Dendritic cell treated with granulocyte-macrophage colony-stimulating factor and Interleukin-4, amounts not matched to agents 40 ng/mL and 50 ng/mL, for 4 days (primary cell): Measurements from ENCODE around the gene TMEM235.
"Not testable (repeated sequence)": the region's sequence is repeated elsewhere in the genome, so short reads cannot be mapped to it uniquely, and the experiment has no call there.

Experiments used
- H3K27ac Mint-ChIP-seq: one replicate; pipeline ENCODE4 v1.8.0; 2022; ENCODE audit warnings: mild to moderate bottlenecking, mixed read lengths
- H3K27me3 Mint-ChIP-seq: one replicate; pipeline ENCODE4 v1.8.0; 2022; ENCODE audit warnings: mild to moderate bottlenecking, mixed read lengths
- H3K36me3 Mint-ChIP-seq: one replicate; pipeline ENCODE4 v1.8.0; 2022; ENCODE audit warnings: low read depth, mixed read lengths
- H3K4me1 Mint-ChIP-seq: one replicate; pipeline ENCODE4 v1.8.0; 2022; ENCODE audit warnings: low read depth, mixed read lengths
- H3K4me3 Mint-ChIP-seq: one replicate; pipeline ENCODE4 v1.8.0; 2022; ENCODE audit warnings: mild to moderate bottlenecking, moderate library complexity, mixed read lengths
- H3K9me3 Mint-ChIP-seq: one replicate; pipeline ENCODE4 v1.8.0; 2022; ENCODE audit warnings: mixed read lengths
- intact Hi-C: fragments of 100-400 bp; cut with micrococcal nuclease; formaldehyde crosslinking; loops from one replicate; pipeline ENCODE4 v1.15.0; 2022

Gene TMEM235

GRCh38 chr17:78251773-78252103, 20.3 kb downstream of the TMEM235 start:
- no peak overlapping the region for H3K27ac Mint-ChIP-seq
- intact Hi-C loops = loop anchor here (2.0 to 10.0 kb wide), 4 partner anchors 139 to 234 kb away; no protein-coding TSS in a partner anchor
- H3K4me3 Mint-ChIP-seq = no peak overlapping the region
- H3K9me3 Mint-ChIP-seq = no peaks in the 10 kb centered on the region
- H3K27me3 Mint-ChIP-seq = peaks cover 23% of the 10 kb centered on the region
- H3K4me1 Mint-ChIP-seq = peaks cover 61% of the 10 kb centered on the region
- H3K36me3 Mint-ChIP-seq = no peaks in the 10 kb centered on the region

GRCh38 chr17:78252111-78252634, 20.7 kb downstream of the TMEM235 start:
- H3K36me3 Mint-ChIP-seq = no peaks in the 10 kb centered on the region
- no peak overlapping the region for H3K27ac Mint-ChIP-seq
- H3K9me3 Mint-ChIP-seq = no peaks in the 10 kb centered on the region
- peaks cover 23% of the 10 kb centered on the region for H3K27me3 Mint-ChIP-seq
- intact Hi-C loops = loop anchor here (5.0 to 10.0 kb wide), 3 partner anchors 167 to 235 kb away; no protein-coding TSS in a partner anchor
- H3K4me3 Mint-ChIP-seq = no peak overlapping the region
- H3K4me1 Mint-ChIP-seq = peaks cover 66% of the 10 kb centered on the region

DNA sequence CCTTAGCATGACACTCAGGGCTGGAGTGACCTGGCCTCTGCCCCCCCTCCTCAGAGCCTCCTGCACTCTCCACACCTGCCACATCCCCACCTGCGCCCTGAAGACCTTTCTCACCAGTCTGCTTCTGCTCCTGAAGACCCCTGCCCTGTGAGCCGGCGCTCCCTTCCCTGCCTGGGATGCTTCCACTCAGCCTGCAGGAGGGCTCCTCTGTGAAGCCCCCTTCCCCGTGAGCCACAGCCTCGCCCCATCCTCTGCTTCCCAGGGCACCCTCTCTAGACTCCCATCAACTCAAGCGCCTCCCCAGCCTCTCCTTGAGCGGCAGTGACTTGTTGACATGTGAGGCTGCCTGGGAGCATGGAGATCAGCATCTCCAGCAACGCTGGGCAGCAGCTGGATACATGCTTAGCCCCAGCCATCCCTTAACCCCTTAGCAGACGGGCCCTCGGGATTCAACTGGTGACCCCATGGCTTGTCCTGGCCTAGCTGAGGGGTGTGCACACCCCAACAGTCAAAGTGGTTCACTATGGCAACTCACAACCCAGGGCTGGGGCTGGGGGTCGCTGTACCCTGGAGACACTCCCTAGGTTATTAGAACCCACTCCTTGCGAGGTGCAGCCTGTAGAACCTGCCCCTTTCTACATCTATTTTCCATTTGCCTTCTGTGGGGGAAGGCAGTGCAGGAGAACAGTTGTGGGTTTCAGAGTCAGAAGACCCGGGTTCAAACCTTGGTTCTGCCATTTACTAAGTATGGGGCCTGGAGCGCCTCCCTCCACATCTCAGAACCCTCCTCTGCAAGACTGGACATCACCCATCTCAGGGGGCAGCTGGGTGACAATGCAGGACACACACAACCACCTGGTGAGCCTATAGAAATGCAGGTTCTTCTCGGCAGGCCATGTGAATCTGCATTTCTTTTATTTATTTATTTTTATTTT, 21.5 kb downstream of the TMEM235 start:
- peaks cover 23% of the 10 kb centered on the region for H3K27me3 Mint-ChIP-seq
- peak overlapping the region; percentile 47 for H3K27ac Mint-ChIP-seq
- peak overlapping the region; percentile 41 for H3K4me3 Mint-ChIP-seq
- H3K36me3 Mint-ChIP-seq = no peaks in the 10 kb centered on the region
- intact Hi-C loops = loop anchor here (5.0 to 10.0 kb wide), 3 partner anchors 168 to 236 kb away; no protein-coding TSS in a partner anchor
- no peaks in the 10 kb centered on the region for H3K9me3 Mint-ChIP-seq
- H3K4me1 Mint-ChIP-seq = peaks cover 72% of the 10 kb centered on the region

DNA sequence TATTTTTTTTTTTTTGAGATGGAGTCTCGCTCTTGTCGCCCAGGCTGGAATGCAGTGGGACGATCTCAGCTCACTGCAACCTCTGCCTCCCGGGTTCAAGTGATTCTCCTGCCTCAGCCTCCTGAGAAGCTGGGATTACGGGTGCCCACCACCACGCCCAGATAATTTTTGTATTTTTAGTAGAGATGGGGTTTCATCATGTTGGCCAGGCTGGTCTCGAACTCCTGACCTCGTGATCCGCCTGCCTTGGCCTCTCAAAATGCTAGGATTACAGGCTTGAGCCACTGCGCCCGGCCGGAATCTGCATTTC, 22.2 kb downstream of the TMEM235 start:
- not testable (repeated sequence) for H3K36me3 Mint-ChIP-seq, H3K9me3 Mint-ChIP-seq
- peak overlapping the region; percentile 86 for H3K4me3 Mint-ChIP-seq
- H3K27me3 Mint-ChIP-seq = peaks cover 19% of the 10 kb centered on the region
- H3K4me1 Mint-ChIP-seq = peaks cover 74% of the 10 kb centered on the region
- intact Hi-C loops = loop anchor here (5.0 to 10.0 kb wide), 3 partner anchors 169 to 236 kb away; no protein-coding TSS in a partner anchor
- peak overlapping the region; percentile 90 for H3K27ac Mint-ChIP-seq

DNA sequence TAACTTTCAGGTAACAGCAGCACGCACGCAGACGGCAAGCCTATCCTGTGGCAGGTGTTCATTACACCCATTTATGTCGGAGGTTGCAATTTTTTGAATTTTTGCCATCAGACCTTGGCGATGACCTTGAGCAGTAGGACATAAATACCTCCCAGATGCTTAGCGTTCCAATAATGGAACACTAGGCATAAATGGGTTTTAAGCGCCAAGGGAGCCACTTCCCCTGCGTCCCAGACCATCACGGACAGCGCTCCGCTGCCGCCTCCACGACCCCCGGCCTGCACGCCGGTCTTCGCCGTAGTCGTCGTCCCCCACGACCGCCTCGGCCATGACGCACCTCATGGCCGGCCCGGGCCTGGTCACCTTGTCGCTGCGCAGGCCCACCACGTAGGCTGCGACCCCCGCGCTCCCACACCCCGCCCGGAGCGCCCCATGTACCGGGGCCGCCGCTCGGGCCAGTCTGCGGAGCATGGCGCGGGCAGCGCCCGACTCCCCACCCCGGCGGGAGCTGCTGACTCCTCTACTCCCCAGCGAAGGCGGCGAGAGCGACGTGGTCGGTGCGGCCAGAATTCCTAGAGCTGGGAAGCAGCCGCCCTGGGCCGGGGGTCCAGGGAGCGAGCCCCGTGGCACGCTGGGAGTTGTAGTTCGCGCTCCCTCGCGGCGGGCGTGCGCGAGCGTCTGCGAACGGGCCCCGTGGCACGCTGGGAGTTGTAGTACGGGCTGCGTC, 22.7 kb downstream of the TMEM235 start:
- Mint-ChIP-seq H3K9me3 (no peaks in the 10 kb centered on the region), H3K4me3 (peak overlapping the region; percentile 86), H3K4me1 (peaks cover 79% of the 10 kb centered on the region), H3K36me3 (no peaks in the 10 kb centered on the region), H3K27ac (peak overlapping the region; percentile 90), H3K27me3 (peaks cover 18% of the 10 kb centered on the region)
- intact Hi-C loops = loop anchor here (5.0 to 10.0 kb wide), 3 partner anchors 168 to 237 kb away; no protein-coding TSS in a partner anchor

DNA sequence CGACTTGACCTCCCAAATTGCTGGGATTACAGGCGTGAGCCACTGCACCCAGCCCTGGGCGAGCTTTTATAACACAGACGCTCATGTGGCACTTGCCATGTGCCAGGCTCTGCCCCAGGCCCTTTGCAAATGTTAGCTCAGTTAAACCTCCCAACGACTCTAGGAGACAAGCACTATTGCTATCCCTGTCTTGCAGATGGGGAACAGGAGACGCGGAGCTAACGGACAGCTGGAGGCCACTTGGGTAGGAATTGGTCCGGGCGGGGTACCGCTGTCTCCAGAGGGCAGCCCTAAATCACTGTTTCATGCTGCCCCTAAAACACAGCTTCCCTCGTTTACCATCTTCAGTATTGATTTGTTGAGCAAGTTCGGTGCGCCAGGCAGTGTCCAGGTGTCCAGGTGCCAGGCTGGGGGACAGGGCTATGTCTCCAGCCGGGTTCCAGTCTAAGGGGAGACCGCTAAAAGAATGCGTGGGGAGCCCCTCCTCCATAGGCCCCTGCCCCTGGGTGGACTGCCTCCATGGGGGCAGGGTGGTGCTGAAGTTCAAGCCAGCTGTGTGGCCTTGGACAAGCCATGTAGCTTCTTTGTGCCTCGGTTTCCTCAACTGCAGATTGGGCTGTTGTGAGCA, 23.7 kb downstream of the TMEM235 start:
- Mint-ChIP-seq H3K4me3 (peak overlapping the region; percentile 18), H3K36me3 (no peaks in the 10 kb centered on the region), H3K27ac (no peak overlapping the region), H3K4me1 (peaks cover 88% of the 10 kb centered on the region), H3K27me3 (peaks cover 13% of the 10 kb centered on the region), H3K9me3 (no peaks in the 10 kb centered on the region)
- intact Hi-C loops = loop anchor here (10.0 kb wide), 1 partner anchor 170 kb away; no protein-coding TSS in a partner anchor

GRCh38 chr17:78255953-78256706, 24.7 kb downstream of the TMEM235 start:
- H3K27me3 Mint-ChIP-seq = peaks cover 13% of the 10 kb centered on the region
- H3K4me1 Mint-ChIP-seq = peaks cover 89% of the 10 kb centered on the region
- intact Hi-C loops = loop anchor here (10.0 kb wide), 1 partner anchor 171 kb away; no protein-coding TSS in a partner anchor
- H3K9me3 Mint-ChIP-seq = no peaks in the 10 kb centered on the region
- H3K27ac Mint-ChIP-seq = peak overlapping the region; percentile 43
- H3K36me3 Mint-ChIP-seq = no peaks in the 10 kb centered on the region
- no peak overlapping the region for H3K4me3 Mint-ChIP-seq

DNA sequence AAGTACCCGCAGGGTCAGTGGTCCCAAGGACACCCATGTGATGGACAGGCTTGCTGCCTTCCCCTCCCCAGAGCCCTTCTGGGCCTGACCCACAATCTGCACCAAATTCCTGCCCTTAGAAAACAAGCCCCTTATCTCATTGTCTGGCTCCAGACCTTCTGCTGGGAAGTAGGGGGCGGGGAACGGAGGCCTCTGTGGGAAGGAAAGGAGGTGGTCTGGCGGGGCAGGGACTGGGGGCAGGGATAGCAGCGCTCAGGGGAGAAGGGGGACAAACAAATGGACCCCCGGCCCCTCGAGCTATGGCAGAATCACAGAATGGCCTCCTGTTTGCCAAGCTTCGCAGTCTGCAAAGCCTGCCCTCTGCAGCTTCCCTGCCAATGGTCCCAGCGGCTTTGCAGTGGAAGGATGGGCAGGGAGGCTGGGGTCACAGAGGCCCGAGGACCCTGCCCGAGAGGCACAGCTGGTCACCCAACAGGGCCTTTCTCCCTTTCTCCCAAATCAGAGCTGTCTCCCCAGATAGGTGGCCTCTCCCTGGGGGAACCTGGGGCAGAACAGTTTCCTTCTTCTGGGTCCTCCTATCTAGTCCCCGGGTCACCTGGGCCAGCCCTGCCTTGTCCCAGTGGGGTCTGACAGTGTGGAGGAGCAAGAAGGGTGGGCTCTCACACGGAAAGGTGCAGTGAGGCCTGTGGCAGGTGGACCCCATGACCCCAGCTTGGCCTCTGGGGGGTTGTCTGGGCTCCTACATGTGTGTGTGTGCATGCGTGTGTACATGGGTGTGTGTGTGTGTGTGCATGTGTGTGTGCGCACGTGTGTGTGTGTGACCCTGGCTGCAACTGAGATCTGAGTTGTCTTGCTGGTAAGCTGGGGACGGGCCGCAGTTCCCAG, 25.5 kb downstream of the TMEM235 start:
- H3K36me3 Mint-ChIP-seq = no peaks in the 10 kb centered on the region
- peaks cover 82% of the 10 kb centered on the region for H3K4me1 Mint-ChIP-seq
- peak overlapping the region; percentile 8 for H3K27ac Mint-ChIP-seq
- intact Hi-C loops = loop anchor here (10.0 kb wide), 1 partner anchor 172 kb away; no protein-coding TSS in a partner anchor
- peaks cover 8% of the 10 kb centered on the region for H3K27me3 Mint-ChIP-seq
- H3K4me3 Mint-ChIP-seq = no peak overlapping the region
- no peaks in the 10 kb centered on the region for H3K9me3 Mint-ChIP-seq

GRCh38 chr17:78257810-78258322, 26.4 kb downstream of the TMEM235 start:
- intact Hi-C loops = loop anchor here (10.0 kb wide), 1 partner anchor 173 kb away; no protein-coding TSS in a partner anchor
- no peaks in the 10 kb centered on the region for H3K36me3 Mint-ChIP-seq
- H3K9me3 Mint-ChIP-seq = no peaks in the 10 kb centered on the region
- H3K27me3 Mint-ChIP-seq = peaks cover 2% of the 10 kb centered on the region
- H3K4me1 Mint-ChIP-seq = peaks cover 79% of the 10 kb centered on the region
- H3K27ac Mint-ChIP-seq = peak overlapping the region; percentile 50
- peak overlapping the region; percentile 4 for H3K4me3 Mint-ChIP-seq

GRCh38 chr17:78258323-78259191, 27.1 kb downstream of the TMEM235 start:
- intact Hi-C loops = loop anchor here (10.0 kb wide), 1 partner anchor 174 kb away; no protein-coding TSS in a partner anchor
- H3K4me1 Mint-ChIP-seq = peaks cover 79% of the 10 kb centered on the region
- peak overlapping the region; percentile 66 for H3K4me3 Mint-ChIP-seq
- no peaks in the 10 kb centered on the region for H3K27me3 Mint-ChIP-seq
- H3K36me3 Mint-ChIP-seq = no peaks in the 10 kb centered on the region
- no peaks in the 10 kb centered on the region for H3K9me3 Mint-ChIP-seq
- H3K27ac Mint-ChIP-seq = peak overlapping the region; percentile 50

DNA sequence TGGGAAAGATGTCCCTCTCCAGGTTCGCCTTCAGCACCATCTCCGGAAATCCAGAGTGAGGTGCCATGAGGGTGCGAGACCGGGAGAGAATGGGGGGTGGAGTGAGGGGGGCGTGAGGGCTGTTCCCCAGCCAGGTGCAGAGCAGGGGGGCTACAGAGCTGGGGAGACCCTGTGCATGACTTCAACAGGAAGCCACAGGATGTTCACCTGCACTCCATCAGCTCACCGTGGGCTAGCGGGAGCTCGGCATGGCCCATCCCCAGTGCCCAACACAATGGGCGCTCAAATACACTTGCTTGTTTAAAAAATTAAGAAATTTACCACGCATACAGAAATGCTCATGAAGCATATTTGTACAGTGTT, 27.7 kb downstream of the TMEM235 start:
- Mint-ChIP-seq H3K9me3 (no peaks in the 10 kb centered on the region), H3K36me3 (no peaks in the 10 kb centered on the region), H3K4me1 (peaks cover 82% of the 10 kb centered on the region), H3K27ac (peak overlapping the region; percentile 50), H3K27me3 (no peaks in the 10 kb centered on the region), H3K4me3 (no peak overlapping the region)
- intact Hi-C loops = loop anchor here (10.0 kb wide), 1 partner anchor 174 kb away; no protein-coding TSS in a partner anchor
